Left ventricle myocardium inferior (tissue), 1 donor: Measurements from ENCODE around the gene ENTHD1. TPM values are rescaled to one million over a fixed set of nuclear protein-coding genes. Genes with fewer than 3 reads are reported as not detected.

Source experiments
- DNase-seq: peaks from one replicate; pipeline ENCODE4 v3.0.0-alpha.2; 2020
- H3K27ac ChIP-seq: fragments of 200-600 bp; replicated peaks from 2 replicates; pipeline ENCODE4 v1.8.0; 2021
- H3K27me3 ChIP-seq: fragments of 200-600 bp; 2 replicates; pipeline ENCODE4 v1.8.0; 2021; ENCODE audit warnings: low read depth
- H3K36me3 ChIP-seq: fragments of 200-600 bp; 2 replicates; pipeline ENCODE4 v1.8.0; 2021
- H3K4me1 ChIP-seq: fragments of 200-600 bp; 2 replicates; pipeline ENCODE4 v1.8.0; 2021
- H3K4me3 ChIP-seq: fragments of 200-600 bp; 2 replicates; pipeline ENCODE4 v1.8.0; 2021; ENCODE audit warnings: mild to moderate bottlenecking, moderate library complexity
- H3K9me3 ChIP-seq: fragments of 200-600 bp; replicated peaks from 2 replicates; pipeline ENCODE4 v1.8.0; 2021
- CTCF ChIP-seq: fragments of 200-600 bp; IDR thresholded peaks from 2 replicates; pipeline ENCODE4 v1.8.0; 2021; ENCODE audit warnings: antibody characterized with exemption, mild to moderate bottlenecking, borderline replicate concordance
- intact Hi-C: fragments of 100-400 bp; cut with micrococcal nuclease; formaldehyde crosslinking; loops from one replicate; pipeline ENCODE4 v1.11.0; 2022
- total RNA-seq: library from RNA; stranded (reverse); fragmentation: NEBNext Ultra II Directional; extraction: Animal tissue kit (Norgen Biotek cat#: 25700); gene quantifications from one replicate; pipeline ENCODE4 v1.2.1, GENCODE V29; 2021
- donor health status: DM: no; HTN: yes; CAD: no; lungs with severe emphysema.

The ENTHD1 gene
- total RNA-seq, 1 donor from 2014 or later, result not detected

GRCh38 chr22:39910876-39911613 lies 17.5 kb upstream of the ENTHD1 start:
- Histone ChIP-seq H3K27ac (no peak overlapping the region), H3K9me3 (no peaks in the 10 kb centered on the region), H3K36me3 (no peaks in the 10 kb centered on the region), H3K4me3 (no peak overlapping the region), H3K4me1 (no peaks in the 10 kb centered on the region), H3K27me3 (peaks cover 80% of the 10 kb centered on the region)
- intact Hi-C loops, result no loop called here
- no peak for DNase-seq
- TF ChIP-seq CTCF, result no peak

GRCh38 chr22:39908737-39909136 lies 15.2 kb upstream of the ENTHD1 start:
- Histone ChIP-seq H3K4me1 (no peaks in the 10 kb centered on the region), H3K9me3 (no peaks in the 10 kb centered on the region), H3K27me3 (peaks cover 75% of the 10 kb centered on the region), H3K27ac (no peak overlapping the region), H3K36me3 (no peaks in the 10 kb centered on the region), H3K4me3 (no peak overlapping the region)
- DNase-seq, result no peak
- no peak for TF ChIP-seq CTCF
- intact Hi-C loops, result no loop called here

GRCh38 chr22:39908136-39908535 lies 14.6 kb upstream of the ENTHD1 start:
- Histone ChIP-seq H3K4me3 (no peak overlapping the region), H3K27ac (no peak overlapping the region), H3K27me3 (peaks cover 75% of the 10 kb centered on the region), H3K4me1 (no peaks in the 10 kb centered on the region), H3K9me3 (no peaks in the 10 kb centered on the region), H3K36me3 (no peaks in the 10 kb centered on the region)
- intact Hi-C loops, result no loop called here
- DNase-seq, result no peak
- TF ChIP-seq CTCF, result no peak

- DNase-seq, result no peak
- Histone ChIP-seq H3K36me3 (no peaks in the 10 kb centered on the region), H3K4me3 (no peak overlapping the region), H3K27me3 (peaks cover 75% of the 10 kb centered on the region), H3K4me1 (no peaks in the 10 kb centered on the region), H3K9me3 (no peaks in the 10 kb centered on the region), H3K27ac (no peak overlapping the region)
- intact Hi-C loops, result no loop called here
- TF ChIP-seq CTCF, result no peak
These were observed 14.1 kb upstream of the ENTHD1 start for GRCh38 chr22:39907605-39908097.

GRCh38 chr22:39907047-39907446 lies 13.5 kb upstream of the ENTHD1 start:
- DNase-seq, result no peak
- H3K27ac ChIP-seq, result no peak overlapping the region
- no peaks in the 10 kb centered on the region for H3K4me1 ChIP-seq
- no peaks in the 10 kb centered on the region for H3K36me3 ChIP-seq
- no peak overlapping the region for H3K4me3 ChIP-seq
- H3K27me3 ChIP-seq, result peaks cover 72% of the 10 kb centered on the region
- H3K9me3 ChIP-seq, result no peaks in the 10 kb centered on the region
- intact Hi-C loops, result no loop called here
- TF ChIP-seq CTCF, result no peak
